ENCODE results near the gene RASGRF2.
"Not testable (repeated sequence)": the region's sequence is repeated elsewhere in the genome, so short reads cannot be mapped to it uniquely, and the experiment has no call there.

RASGRF2 gene

DNA sequence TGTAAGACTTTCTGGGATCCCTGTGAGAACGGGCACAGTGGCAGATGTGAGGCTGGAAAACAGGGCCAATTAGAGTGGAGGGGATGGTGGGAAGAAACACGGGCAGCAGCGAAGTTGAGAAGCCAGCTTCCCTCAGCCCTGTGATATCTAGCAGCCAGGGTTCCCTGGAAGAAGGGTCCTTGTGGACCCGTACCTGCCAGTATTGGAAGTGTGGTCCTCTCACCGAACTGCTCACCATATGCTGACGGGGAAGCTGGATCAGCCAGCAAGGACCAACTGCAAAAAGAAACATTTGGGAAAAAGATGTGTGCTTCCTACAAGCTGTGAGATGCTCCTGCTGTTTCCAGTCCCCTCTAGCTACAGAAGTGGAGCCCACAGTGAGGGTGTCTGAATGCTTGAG lies 286.5 kb downstream of the RASGRF2 start:
- peak in 1 of 2 experiments; percentile 14 for DNase-seq

DNA sequence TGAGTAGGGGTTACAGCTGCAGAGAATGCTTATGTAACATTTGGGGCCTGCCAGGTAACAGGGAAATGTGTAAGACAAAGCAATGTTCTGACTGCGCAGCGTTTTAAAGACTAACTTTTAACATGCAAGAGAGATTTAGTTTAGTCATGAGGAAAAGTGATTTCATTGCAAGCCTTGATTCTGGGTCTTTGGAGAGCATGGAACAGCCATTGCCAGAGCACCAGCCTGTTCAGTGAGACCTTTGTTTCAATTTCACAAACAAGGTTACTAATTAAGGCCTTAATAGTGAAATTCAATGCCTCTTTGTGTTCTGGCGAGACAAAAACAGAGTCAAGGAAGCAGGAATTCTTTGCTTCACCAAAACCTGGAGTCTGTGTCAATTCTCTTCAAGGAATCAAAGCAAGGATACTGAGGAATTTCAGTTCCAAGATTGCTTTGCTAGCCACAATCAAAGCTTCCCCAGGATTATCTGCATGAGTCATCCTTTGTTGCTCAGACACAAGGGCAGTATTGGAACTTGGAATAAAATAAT lies 287.3 kb downstream of the RASGRF2 start:
- DNase-seq: no peak

DNA sequence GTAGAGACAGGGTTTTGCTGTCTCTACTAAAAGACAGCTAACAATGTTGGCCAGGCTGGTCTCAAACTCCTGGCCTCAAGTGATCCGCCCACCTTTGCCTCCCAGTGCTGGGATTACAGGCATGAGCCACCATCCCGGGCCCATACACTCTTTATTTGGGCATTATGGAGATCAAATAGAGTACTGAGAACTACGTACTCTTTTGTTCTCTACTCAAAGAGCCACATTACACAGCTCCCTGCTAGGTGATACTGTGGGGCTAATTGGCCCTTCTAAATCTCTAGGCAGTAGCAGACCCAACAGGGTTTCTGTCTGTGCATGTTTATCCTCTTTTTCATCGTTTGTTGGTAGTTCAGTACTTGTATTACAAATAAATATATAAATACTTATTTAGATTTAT lies 289.1 kb downstream of the RASGRF2 start:
- DNase-seq: no peak

DNA sequence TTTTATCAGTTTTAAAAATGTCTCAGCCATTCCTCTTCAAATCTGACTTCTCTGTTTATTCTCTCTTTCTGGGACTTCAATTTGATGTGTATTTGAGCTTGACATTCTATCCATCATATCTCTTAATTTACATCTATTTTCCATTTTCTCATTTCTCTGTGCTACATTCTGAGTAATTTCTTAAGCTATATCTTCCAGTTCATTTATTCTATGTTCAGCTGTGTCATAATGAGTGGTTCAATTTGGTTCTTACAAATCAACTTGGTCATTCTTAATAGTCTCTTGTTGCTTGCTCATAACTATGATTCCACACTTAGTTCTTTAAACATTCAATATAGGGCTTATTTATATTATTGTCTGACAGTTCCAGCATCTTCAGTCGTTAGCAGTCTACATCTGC lies 289.8 kb downstream of the RASGRF2 start:
- DNase-seq: no peak

DNA sequence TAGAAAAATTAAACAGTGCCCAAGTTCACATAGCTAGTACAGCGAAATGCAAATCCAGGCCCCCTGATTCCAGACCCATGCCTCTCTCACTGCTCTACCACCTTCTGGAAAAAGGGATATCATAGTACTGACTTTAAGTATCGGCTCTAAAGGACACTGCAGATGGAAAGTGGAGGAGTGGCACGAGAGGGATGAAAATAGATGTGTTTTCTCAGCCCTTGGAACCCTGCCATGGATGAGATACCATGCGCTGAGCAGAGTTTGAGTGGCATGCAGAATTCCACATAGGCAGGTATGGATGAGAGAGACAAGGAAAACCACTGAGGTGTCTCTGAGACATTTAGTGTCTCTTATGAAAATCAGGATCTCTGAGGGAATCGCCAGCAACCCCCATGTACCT lies 291.8 kb downstream of the RASGRF2 start:
- no peak for DNase-seq

DNA sequence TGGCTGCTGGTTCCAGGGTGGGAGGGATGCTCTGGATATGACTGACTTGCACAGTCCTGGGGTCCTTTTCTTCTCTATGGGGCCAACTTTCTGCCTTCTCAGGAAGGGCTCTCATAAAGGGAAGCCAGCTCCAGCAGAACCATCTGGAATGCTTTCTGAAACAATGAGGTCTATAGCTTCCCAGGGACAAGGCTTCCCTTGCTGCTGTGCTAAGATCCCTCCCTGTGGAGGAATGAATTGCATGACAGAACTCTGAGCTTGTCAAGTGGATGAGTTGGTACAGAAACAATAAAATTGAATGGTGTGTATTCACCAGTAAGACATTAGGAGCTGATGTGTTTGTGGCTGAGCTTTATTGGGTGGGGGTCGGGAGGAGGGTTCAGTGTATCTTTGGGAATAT lies 292.7 kb downstream of the RASGRF2 start:
- DNase-seq: no peak

DNA sequence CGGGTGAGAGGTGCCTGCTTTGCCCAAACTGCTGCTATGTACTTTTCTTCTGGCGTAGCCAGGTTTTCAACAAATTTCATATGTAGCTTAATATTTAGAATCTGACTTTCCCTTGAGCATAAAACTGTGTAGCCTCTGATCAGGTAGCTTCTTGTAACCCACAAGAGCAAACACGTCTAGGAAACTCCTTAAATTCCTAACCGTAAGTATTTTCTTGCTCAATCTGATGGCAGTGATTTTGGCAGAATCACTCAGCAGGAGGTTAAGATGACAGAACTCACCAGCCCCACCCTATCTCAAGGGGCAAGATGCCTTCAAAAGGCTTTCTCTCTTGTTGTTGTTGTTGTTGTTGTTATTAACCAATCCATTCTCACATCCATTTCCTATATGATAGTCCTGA lies 293.7 kb downstream of the RASGRF2 start:
- no peak for DNase-seq

DNA sequence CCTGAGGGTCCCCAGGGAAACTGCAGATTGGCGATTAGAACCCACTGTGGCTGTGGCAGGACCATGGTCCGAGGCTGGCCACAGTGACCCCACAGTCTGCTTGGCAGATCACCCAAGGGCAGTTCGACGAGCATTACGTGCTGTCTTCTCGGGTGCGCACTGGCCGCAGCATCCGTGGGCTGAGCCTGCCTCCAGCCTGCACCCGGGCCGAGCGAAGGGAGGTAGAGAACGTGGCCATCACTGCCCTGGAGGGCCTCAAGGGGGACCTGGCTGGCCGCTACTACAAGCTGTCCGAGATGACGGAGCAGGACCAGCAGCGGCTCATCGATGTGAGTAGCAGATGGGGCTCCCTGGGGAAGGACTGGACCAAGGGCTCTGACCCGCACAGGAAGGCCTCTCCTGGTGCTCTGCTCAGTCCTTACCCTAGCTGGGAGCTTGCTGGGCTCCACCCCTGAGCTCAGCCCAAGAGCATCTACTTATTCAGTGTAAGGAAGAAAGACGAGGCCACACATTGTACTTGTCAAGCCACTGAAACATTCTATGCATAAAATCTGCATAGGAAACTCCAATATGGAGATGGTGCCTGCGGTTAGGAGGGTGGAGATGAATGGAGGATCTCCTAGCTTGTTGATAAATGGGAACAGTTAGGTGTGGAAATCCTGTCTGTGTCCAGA lies 294.9 kb downstream of the RASGRF2 start:
- no peak for DNase-seq

DNA sequence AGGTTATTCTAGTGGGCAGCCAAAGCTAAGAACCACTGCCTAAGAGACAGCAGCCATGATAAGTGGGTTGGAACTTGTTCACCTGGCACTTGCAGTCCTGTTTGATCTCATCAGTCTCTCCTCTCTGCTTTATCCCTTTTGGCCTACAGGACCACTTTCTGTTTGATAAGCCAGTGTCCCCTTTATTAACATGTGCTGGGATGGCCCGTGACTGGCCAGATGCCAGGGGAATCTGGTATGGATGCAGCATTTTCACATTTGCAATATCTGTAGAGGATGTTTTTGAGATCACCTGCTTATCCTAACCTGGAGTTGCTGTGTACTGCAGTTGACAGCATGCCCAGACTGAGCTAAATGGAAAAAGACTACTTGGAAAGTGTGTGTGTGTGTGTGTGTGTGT lies 296.6 kb downstream of the RASGRF2 start:
- DNase-seq: no peak

DNA sequence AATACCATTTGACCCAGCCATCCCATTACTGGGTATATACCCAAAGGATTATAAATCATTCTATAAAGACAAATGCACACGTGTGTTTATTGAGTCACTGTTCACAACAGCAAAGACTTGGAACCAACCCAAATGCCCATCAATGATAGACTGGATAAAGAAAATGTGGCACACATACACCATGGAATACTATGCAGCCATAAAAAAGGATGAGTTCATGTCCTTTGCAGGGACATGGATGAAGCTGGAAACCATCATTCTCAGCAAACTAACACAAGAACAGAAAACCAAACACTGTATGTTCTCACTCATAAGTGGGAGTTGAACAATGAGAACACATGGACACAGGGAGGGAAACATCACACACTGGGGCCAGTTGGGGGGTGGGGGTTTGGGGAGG lies 302.6 kb downstream of the RASGRF2 start:
- DNase-seq: not testable (repeated sequence)

DNA sequence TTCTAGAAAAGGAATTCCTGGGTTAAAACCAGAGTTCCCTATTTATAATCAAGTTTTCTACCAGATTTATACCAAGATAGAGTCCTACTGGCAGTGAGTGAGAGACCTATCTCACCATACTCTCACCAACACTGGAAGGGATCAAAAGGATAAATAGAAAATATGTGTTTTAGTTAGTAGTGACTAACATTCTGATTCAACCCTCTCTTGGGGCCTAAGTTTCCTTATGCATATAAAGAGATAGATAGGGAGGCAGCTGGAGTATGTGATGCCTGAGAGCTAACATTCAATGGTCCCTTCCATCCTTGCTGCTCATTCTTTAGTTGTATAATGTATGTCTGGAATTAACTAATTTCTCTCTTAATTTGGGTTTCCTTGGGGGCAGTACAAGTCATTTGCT lies 304.9 kb downstream of the RASGRF2 start:
- DNase-seq: no peak

DNA sequence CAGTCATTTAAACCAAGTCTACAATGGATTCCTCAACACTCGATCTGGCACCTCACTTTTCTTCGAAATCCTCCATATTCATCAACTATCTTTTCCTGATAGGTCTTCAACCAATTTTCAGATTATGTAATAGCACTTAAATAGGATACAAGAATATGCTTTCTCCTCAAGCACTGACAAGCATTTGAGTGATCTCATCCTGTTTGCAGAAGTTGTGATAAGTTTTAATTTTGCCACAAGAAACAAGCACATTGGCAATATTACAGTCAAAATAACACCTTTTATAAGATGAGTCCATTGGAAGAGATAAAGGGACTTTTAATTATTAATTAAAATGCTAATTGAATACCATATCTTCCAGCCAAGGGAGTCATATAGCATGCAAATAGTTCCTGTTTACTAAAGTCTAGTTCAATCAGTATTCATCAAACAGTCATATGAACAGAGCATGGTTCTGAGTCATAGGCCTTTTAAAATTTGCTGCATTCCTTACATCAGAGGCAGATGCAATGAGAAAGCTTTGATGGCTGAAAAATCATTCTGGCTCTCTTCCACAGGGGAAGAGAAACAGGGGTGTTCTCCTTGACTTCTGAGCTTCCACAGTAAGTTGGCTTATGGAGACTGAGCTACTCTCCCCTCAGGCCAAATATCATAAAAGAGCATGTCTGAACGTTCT lies 308.5 kb downstream of the RASGRF2 start:
- peak in 1 of 2 experiments; percentile 28 for DNase-seq

DNA sequence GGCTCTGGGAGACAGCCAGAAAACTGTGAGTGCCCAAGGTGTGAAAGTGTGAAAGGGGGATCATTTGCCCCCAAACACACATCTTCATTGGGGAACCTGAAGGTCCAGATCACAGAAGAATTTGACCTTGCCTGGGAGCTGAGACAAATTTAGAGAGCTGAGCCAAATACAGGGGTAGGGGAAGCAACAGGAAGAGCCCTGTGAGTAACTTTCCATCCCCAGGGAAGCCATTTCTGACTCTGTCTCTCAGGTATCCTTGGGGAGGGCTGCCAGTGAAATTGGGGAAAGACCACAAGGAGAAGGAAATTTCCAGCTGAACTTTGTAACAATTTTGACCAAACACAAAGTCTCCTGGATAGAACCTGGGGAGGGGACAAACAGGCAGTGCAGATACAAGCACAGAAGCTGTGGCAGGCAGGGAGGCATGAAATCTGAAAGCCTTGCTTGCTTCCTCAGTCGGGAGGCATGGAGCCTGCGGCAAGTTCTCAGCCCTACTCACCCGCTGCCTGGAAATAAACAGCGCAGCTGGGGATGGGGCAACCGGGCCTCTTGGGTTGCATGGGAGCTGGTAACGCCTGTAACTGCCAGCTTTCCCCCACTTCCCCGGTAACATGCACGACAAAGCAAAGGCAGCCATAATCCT lies 309.7 kb downstream of the RASGRF2 start:
- DNase-seq: no peak

DNA sequence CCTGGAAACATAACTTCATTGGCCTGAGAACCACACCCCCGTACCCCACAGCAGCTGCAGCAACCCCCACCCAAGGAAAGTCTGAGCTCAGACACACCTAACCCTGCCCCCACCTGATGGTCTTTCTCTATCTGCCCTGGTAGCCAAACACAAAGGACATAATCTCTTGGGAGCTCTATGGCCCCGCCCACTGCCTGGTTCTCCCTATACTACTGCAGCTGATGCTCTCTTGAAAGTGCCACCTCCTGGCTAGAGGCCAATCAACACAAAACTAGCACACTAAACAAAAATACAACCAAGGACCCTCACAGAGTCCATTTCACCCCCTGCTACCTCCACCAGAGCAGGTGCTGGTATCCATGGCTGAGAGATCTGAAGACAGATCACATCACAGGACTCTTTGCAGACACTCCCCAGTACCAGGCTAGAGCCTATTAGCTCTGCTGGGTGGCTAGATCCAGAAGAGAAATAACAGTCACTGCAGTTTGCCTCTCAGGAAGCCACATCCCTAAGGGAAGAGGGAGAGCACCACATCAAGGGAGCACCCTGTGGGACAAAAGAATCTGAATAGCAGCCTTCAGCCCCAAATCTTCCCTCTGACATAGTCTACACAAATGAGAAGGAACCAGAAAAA lies 310.3 kb downstream of the RASGRF2 start:
- DNase-seq: not testable (repeated sequence)
